ENCODE measurements around the gene TEX28. TPM values are rescaled to one million over a fixed set of nuclear protein-coding genes. Genes with fewer than 3 reads are reported as not detected.
"Not testable (repeated sequence)": the region's sequence is repeated elsewhere in the genome, so short reads cannot be mapped to it uniquely, and the experiment has no call there.

Gene TEX28
- total RNA-seq, 4 donors from 2014 or later = not detected

DNA sequence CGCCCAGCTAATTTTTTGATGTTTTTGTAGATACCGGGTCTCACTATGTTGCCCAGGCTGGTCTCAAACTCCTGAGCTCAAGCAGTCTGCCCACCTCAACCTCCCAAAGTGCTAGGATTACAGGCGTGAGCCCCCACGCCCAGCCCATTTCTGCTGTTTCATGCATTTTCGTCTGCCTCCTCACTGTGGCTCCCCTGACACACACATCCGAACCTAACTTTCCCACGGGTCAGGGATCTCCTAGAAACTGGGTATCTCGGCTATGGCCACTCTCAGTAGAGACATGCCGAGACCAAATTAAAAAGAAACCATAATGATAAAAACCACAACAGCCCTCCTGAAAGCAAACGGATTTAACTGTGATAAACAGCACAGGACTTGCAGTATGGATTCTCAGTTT is 46.8 kb downstream of the TEX28 start:
- H3K4me3 ChIP-seq; H3K4me1 ChIP-seq; H3K9me3 ChIP-seq; DNase-seq (ENCODE audit: extremely low spot score); H3K27ac ChIP-seq (replicated peaks in 1 of 4); intact Hi-C loops (cut with DNase I); H3K36me3 ChIP-seq; H3K27me3 ChIP-seq: not testable (repeated sequence)
- no CpG with 5 or more reads among the region's 10 CpGs for WGBS

DNA sequence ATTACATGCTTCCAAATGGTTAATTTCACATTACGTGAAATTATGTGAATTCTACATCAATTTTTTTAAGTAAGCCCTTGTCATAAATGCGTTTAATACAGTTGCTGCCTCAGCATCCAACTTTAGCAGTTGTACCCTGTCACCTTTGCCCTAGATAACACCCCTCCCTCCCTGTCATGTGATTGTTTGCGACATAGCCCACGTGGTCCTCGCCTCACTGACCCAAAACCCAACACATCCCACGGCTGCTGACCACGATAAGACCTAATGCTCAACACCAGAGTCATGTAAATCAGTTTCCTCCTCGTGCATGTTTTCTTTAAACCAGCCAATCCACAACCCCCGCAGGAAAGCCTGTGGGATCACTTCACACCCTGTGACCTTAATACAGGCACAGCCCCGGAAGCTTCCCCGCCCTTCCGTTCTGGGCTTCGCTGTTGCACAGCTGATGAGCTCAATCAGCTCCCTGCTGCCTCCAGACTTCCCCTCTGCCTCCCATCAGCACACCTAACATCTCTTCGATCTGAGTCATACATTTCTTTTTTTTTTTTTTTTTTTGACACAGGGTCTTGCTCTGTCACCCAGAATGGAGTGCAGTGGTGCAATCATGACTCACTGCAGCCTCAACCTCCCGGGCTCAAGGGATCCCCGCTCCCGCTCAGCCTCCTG is 47.4 kb downstream of the TEX28 start:
- 61% methylated on average over 2 of the region's 17 CpGs for WGBS
- intact Hi-C loops (cut with DNase I) = not testable (repeated sequence)

DNA sequence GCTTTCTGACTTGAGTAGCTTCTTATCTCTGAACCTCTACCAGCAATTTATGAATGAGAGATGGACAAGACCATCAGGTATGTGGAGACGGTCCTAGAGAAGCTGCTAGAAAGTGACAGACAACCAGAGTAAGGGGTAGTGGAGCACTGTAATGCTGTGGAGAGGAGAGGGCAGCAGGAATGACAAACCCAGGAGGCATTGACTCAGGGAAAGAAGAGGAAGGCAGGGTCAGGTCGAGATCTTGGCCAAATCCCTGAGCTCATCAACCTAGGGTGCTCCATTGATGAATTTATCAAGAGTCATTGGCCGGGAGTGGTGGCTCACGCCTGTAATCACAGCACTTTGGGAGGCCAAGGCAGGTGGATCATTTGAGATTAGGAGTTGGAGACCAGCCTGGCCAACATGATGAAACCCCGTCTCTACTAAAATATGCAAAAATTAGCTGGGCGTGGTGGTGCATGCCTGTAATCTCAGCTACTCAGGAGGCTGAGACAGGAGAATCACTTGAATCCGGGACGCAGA is 54.9 kb downstream of the TEX28 start:
- H3K36me3 ChIP-seq; H3K27me3 ChIP-seq; intact Hi-C loops (cut with DNase I); DNase-seq (ENCODE audit: extremely low spot score); H3K4me3 ChIP-seq; H3K27ac ChIP-seq (replicated peaks in 1 of 4); H3K9me3 ChIP-seq; H3K4me1 ChIP-seq: not testable (repeated sequence)
- 88% methylated on average over 8 of the region's 8 CpGs for WGBS

More for the DNA sequence above, 47.4 kb downstream of the TEX28 start:
- not testable (repeated sequence) for H3K9me3 ChIP-seq; H3K27me3 ChIP-seq; H3K4me1 ChIP-seq; H3K36me3 ChIP-seq; H3K27ac ChIP-seq (replicated peaks in 1 of 4); H3K4me3 ChIP-seq; DNase-seq (ENCODE audit: extremely low spot score)

DNA sequence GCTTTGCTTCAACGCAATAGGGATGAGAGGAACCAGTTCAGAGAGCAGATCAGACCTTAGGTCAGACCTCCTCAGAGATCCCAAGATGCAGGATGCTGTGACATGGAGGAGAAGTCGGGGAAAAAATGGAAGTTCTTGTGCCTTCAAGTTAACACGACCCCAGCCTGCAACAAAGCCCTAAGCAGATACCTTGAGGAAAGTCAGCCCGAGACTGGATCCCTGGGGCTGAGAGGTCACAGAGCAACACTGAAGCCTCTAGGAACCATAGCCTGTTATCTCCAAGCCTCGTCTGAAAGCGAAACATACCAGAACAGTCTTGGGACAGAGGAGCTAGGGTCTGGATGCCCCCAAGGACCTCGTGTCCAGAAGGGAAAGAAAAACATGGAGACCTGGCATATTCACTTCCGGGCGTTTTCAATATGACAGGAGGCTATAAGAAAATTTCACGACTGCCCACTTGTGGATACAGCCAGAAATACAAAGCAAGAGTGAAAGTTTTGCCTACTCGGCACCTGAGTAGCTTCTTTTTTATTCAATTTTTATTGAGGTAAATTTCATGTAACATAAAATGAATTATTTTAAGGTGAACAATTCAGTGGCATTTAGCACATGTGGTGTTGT is 55.9 kb downstream of the TEX28 start:
- 51% methylated on average over 4 of the region's 11 CpGs for WGBS

DNA sequence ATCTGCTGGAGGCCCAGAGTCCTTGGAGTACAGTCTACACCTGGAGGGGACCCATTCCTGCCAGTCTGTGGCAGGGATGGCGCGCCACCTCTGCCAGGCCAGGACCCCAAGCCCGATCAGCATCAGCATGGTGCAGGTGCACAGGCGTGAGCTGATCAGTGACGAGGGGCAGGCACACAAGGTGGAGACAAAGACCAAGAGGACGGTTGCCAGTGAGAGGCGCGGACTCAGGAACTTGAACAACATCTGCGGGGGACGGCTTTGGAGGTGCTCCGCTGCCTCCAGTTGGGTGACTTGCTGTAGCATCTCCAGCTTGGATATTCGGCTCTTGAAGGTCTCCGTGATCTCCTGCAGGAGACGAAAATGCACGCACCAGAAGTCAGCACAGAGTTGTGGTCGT is 61.3 kb downstream of the TEX28 start:
- H3K9me3 ChIP-seq; intact Hi-C loops (cut with DNase I); H3K27me3 ChIP-seq; DNase-seq (ENCODE audit: extremely low spot score); H3K27ac ChIP-seq (replicated peaks in 1 of 4); H3K36me3 ChIP-seq; H3K4me1 ChIP-seq; H3K4me3 ChIP-seq: not testable (repeated sequence)
- WGBS = no CpG with 5 or more reads among the region's 16 CpGs

More for the DNA sequence above, 55.9 kb downstream of the TEX28 start:
- H3K27ac ChIP-seq (replicated peaks in 1 of 4); H3K36me3 ChIP-seq; H3K4me3 ChIP-seq; H3K27me3 ChIP-seq; H3K9me3 ChIP-seq; intact Hi-C loops (cut with DNase I); H3K4me1 ChIP-seq; DNase-seq (ENCODE audit: extremely low spot score): not testable (repeated sequence)

DNA sequence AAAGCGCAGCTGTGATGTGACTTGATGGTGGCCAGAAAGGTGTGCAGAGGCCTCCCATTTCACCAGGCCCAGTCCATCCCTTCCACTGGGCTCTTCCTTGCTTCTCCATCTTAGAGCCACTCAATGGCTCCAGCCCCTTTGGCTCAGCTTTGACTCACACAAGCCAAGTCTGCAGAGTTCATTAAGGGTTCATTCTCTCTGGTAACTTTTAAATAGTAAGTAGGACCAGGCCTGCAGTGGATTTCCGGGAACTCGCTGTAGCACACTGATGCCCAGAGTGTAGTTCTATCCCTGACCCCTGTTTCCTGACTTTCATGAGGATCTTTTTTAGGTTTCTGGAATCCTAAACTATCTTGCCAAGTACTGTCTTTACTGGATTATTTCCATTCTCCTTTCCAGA is 63.5 kb downstream of the TEX28 start:
- intact Hi-C loops (cut with DNase I); H3K9me3 ChIP-seq; H3K4me1 ChIP-seq; H3K27ac ChIP-seq (replicated peaks in 1 of 4); DNase-seq (ENCODE audit: extremely low spot score); H3K36me3 ChIP-seq; H3K4me3 ChIP-seq; H3K27me3 ChIP-seq: not testable (repeated sequence)
- no CpG with 5 or more reads among the region's 3 CpGs for WGBS

DNA sequence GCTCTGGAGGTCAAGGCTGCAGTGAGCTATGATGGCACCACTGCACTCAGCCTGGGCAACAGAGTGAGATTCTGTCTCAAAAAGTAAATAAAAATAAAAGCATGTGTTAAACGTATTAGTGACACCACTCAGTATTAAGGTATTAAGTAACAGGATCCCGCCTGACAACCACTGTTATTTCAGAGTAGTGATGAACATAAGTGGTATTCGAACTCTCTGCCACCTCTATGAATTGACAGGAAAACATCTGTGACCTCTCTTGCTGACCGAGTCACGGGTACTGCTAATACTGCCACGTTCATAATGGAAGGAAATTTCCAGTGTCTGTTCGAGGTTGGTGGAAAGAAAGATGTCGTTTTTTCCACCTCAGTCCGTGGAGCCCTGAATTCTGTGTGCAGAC is 68.2 kb downstream of the TEX28 start:
- H3K4me1 ChIP-seq; intact Hi-C loops (cut with DNase I); H3K27ac ChIP-seq (replicated peaks in 1 of 4); H3K27me3 ChIP-seq; H3K9me3 ChIP-seq; H3K4me3 ChIP-seq; H3K36me3 ChIP-seq; DNase-seq (ENCODE audit: extremely low spot score): not testable (repeated sequence)
- no CpG with 5 or more reads among the region's 9 CpGs for WGBS

DNA sequence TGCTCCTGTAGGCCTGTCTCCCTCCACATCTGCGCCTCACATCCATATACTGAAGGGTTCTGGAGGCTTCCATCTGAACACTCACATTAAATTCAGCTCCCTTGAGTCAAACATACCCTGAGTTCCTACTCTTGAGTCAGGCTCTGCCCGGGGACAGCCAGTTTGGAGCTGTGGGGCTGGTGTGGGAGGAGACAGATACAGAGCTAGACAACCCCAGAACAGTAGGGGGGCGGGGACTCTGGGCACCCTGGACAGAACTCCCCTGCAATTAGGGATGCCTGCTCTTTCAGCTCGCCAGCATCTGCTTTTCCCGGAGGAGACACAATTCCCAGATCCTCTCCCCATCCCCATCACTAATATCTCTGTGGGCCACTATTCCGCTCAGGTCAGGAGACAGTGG is 69.6 kb downstream of the TEX28 start:
- H3K4me3 ChIP-seq; H3K27me3 ChIP-seq; DNase-seq (ENCODE audit: extremely low spot score); intact Hi-C loops (cut with DNase I); H3K4me1 ChIP-seq; H3K9me3 ChIP-seq; H3K27ac ChIP-seq (replicated peaks in 1 of 4); H3K36me3 ChIP-seq: not testable (repeated sequence)
- no CpG with 5 or more reads among the region's 6 CpGs for WGBS

Other genes with a start within 250 kb of the TEX28 start
- gene MECP2, start 197.4 kb downstream of the TEX28 start, total RNA-seq = 10 to 100 TPM; 57.7 to 79.4 (median 64.8) TPM
- not detected for gene OPN1LW, start 150.9 kb downstream of the TEX28 start, total RNA-seq
- not detected for gene OPN1MW, start 112.5 kb downstream of the TEX28 start, total RNA-seq
- not detected for gene OPN1MW2, start 75.4 kb downstream of the TEX28 start, total RNA-seq
- gene OPN1MW3, start 37.5 kb downstream of the TEX28 start, total RNA-seq = not detected
- not detected for gene TKTL1, start 671 bp upstream of the TEX28 start, total RNA-seq
- gene FLNA, start 79.5 kb upstream of the TEX28 start, total RNA-seq = over 10,000 TPM in 3 of 4 donors, 1,000 to 10,000 TPM in 1; 8,941 to 16,544 (median 12,362) TPM
- 10 to 100 TPM; 37.0 to 64.7 (median 57.7) TPM for gene EMD, start 84.2 kb upstream of the TEX28 start, total RNA-seq
- 1,000 to 10,000 TPM; 2,150 to 7,554 (median 4,519) TPM for gene RPL10, start 103.3 kb upstream of the TEX28 start, total RNA-seq
- gene DNASE1L1, start 114.1 kb upstream of the TEX28 start, total RNA-seq = 10 to 100 TPM; 19.9 to 24.3 (median 22.6) TPM
- gene TAFAZZIN, start 116.4 kb upstream of the TEX28 start, total RNA-seq = 10 to 100 TPM; 18.6 to 43.6 (median 32.5) TPM
- gene ATP6AP1, start 133.6 kb upstream of the TEX28 start, total RNA-seq = 10 to 100 TPM; 27.4 to 67.2 (median 34.7) TPM
- gene GDI1, start 142.0 kb upstream of the TEX28 start, total RNA-seq = 100 to 1,000 TPM; 105 to 148 (median 128) TPM
- 10 to 100 TPM; 47.7 to 63.5 (median 56.7) TPM for gene FAM50A, start 149.0 kb upstream of the TEX28 start, total RNA-seq
- gene PLXNA3, start 163.2 kb upstream of the TEX28 start, total RNA-seq = 10 to 100 TPM in 1 of 4 donors, 1 to 10 TPM in 3; 2.2 to 17.9 (median 4.3) TPM
- gene LAGE3, start 184.2 kb upstream of the TEX28 start, total RNA-seq = 10 to 100 TPM; 14.1 to 21.7 (median 16.9) TPM
- gene UBL4A, start 191.5 kb upstream of the TEX28 start, total RNA-seq = 10 to 100 TPM; 41.7 to 75.8 (median 57.9) TPM
- gene SLC10A3, start 195.5 kb upstream of the TEX28 start, total RNA-seq = 10 to 100 TPM; 24.5 to 44.9 (median 38.1) TPM
- gene FAM3A, start 221.1 kb upstream of the TEX28 start, total RNA-seq = 10 to 100 TPM; 34.9 to 49.4 (median 40.4) TPM

All from esophagus muscularis mucosa (tissue), 4 donors.